SK-N-SH (cell line): ENCODE data around the gene ITGA4.

Experiments
- FOXJ3 ChIP-seq: sonication (generic); formaldehyde crosslinking; IDR thresholded peaks from 2 replicates; pipeline ENCODE4 v1.5.1; 2020; ENCODE audit warnings: mild to moderate bottlenecking, missing genetic modification reagents
- NFIC ChIP-seq: IDR thresholded peaks from 2 replicates; pipeline ENCODE4 v1.4.0; 2012; ENCODE audit warnings: borderline replicate concordance
- POLR2AphosphoS5 ChIP-seq: IDR thresholded peaks from 2 replicates; pipeline ENCODE4 v1.6.1; 2012; ENCODE audit warnings: low read depth, low read length
- RCOR1 ChIP-seq: fragments of 150-350 bp; IDR thresholded peaks from 2 replicates; pipeline ENCODE4 v1.6.1; 2017; ENCODE audit warnings: antibody characterized with exemption, low read length
- SMC3 ChIP-seq: IDR thresholded peaks from 2 replicates; pipeline ENCODE4 v1.6.1; 2012; ENCODE audit warnings: low read depth, low read length, improper control_type of control experiment
- TAF1 ChIP-seq: IDR thresholded peaks from 2 replicates; pipeline ENCODE4 v1.6.1; 2012; ENCODE audit warnings: low read depth, mild to moderate bottlenecking, low read length, moderate library complexity, borderline replicate concordance
- TEAD4 ChIP-seq: IDR thresholded peaks from 2 replicates; pipeline ENCODE4 v1.4.0; 2012; ENCODE audit warnings: mild to moderate bottlenecking, borderline replicate concordance; ENCODE audit not compliant: insufficient read depth
- TF ChIP-seq, protein P1 (sequence below): fragments of 200-600 bp; sonication (generic); IDR thresholded peaks from 2 replicates; pipeline ENCODE4 v1.6.1; 2017; ENCODE audit warnings: antibody characterized with exemption, mild to moderate bottlenecking, moderate library complexity

- TF ChIP-seq TEAD4: no peak
- no peak for TF ChIP-seq POLR2AphosphoS5
- TF ChIP-seq FOXJ3 (CRISPR knock-in tag): no peak
- no peak for TF ChIP-seq NFIC
- no peak for TF ChIP-seq SMC3
- TF ChIP-seq, protein P1, sequence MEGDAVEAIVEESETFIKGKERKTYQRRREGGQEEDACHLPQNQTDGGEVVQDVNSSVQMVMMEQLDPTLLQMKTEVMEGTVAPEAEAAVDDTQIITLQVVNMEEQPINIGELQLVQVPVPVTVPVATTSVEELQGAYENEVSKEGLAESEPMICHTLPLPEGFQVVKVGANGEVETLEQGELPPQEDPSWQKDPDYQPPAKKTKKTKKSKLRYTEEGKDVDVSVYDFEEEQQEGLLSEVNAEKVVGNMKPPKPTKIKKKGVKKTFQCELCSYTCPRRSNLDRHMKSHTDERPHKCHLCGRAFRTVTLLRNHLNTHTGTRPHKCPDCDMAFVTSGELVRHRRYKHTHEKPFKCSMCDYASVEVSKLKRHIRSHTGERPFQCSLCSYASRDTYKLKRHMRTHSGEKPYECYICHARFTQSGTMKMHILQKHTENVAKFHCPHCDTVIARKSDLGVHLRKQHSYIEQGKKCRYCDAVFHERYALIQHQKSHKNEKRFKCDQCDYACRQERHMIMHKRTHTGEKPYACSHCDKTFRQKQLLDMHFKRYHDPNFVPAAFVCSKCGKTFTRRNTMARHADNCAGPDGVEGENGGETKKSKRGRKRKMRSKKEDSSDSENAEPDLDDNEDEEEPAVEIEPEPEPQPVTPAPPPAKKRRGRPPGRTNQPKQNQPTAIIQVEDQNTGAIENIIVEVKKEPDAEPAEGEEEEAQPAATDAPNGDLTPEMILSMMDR: no peak
- TF ChIP-seq RCOR1: no peak
- TF ChIP-seq TAF1: no peak
These were observed 109.3 kb downstream of the ITGA4 start for GRCh38 chr2:181566334-181567032.
